Head of caudate nucleus (tissue), 42 donors: ENCODE measurements around the gene C12orf60.
A peak's percentile ranks its signal among the peaks of the same experiment; 100 is the strongest.

Source experiments
- DNase-seq, 42 donors: peaks; one replicate each; pipeline versions ENCODE4 v3.0.0 to v3.0.0-alpha.2; 2020 to 2021; ENCODE audit warnings: mixed read lengths in 7 of 42
- intact Hi-C: fragments of 100-400 bp; cut with DNase I; formaldehyde crosslinking; loops from one replicate; pipeline ENCODE4 v1.15.0; 2022

The C12orf60 gene

GRCh38 chr12:14825256-14825655 is 21.8 kb downstream of the C12orf60 start:
- no peak for DNase-seq
- intact Hi-C loops, result no loop called here

DNA sequence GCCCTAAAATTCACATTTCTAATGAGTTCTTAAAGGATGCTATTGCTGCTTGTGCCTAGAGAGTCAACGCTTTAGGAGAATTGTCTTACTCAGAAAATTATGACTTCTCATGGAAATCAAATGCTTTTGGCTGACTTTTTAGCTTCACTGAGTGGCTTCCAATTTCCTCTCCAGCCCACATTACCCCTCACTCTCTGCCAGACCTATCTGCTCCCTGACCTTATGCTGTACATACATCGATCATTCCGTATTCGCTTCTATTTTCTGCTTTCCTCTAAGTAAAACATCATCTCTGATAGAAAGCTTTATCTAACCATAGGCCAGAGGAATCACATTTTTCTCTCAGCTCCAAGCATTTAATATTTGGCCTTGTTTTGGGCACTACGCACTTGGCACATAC is 23.0 kb downstream of the C12orf60 start:
- intact Hi-C loops, result no loop called here
- no peak for DNase-seq

- DNase-seq, result no peak
- intact Hi-C loops, result no loop called here
Observed at GRCh38 chr12:14827043-14827442, 23.6 kb downstream of the C12orf60 start.

DNA sequence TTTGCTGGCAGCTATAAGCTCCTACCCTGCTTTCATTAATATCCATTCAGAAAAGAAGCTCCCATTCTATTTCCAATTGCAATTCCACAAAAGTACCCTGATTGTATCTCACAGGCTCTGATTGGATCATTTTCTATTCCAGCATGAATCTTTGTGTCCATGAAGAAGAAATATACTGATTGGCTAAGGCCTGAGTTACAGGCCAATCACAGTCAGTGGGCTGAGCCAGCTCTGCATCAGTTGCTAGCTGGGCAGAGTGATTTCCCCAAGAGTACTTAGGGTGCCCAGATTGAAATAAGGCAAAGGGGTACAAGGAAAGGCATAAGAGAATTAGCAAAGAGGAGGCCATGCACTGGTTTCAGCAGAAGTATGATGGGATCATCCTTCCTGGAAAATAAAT is 25.4 kb downstream of the C12orf60 start:
- peak in 19 of 42 donors; percentile 1 to 59 (median 16) for DNase-seq
- intact Hi-C loops, result no loop called here

- DNase-seq, result no peak
- intact Hi-C loops, result no loop called here
Observed at GRCh38 chr12:14833336-14833735, 29.9 kb downstream of the C12orf60 start.

DNA sequence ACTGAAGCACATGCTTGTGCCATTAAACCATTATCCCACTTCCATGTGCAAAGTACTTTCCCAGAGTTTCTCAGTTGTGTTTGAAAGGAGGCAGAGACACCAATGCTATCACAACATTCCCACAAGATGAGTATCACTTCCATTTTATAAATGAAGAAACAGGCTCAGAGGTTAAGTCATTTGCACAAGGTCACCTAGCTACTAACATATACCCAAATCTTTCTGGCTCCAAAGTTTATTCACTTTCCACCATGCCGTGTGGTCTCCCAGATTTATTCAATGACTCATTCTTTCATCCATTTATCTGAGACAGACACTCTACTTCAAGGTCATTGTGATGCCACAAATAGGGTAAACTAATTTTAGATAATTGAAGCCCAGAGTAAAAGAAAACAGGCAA is 30.5 kb downstream of the C12orf60 start:
- no peak for DNase-seq
- intact Hi-C loops, result no loop called here

GRCh38 chr12:14834509-14834908 is 31.0 kb downstream of the C12orf60 start:
- intact Hi-C loops, result no loop called here

GRCh38 chr12:14836336-14837210 is 33.1 kb downstream of the C12orf60 start:
- DNase-seq, result no peak
- intact Hi-C loops, result no loop called here

More at GRCh38 chr12:14834509-14834908, 31.0 kb downstream of the C12orf60 start:
- peak in 1 of 42 donors; percentile 12 for DNase-seq

- no peak for DNase-seq
- intact Hi-C loops, result no loop called here
Observed at GRCh38 chr12:14839262-14839661, 35.8 kb downstream of the C12orf60 start.

DNA sequence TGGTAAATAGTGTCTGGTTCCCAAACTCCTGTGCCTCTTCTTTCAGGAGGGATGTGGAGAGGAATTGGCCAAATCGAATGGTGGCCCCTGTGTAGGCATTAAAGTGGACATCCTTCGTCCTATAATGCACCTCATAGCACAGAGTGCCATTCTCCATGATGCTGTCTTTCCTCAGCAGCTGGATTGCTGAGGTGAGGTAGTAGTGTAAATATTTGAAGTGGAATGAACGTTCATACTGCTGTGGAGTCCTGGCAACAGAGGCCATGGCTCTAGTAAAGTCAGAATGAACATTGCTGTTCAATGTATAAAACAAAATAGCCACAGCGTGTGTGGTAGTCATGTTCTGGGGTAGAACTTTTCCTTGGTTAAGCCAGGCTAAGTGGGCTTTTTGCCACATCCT is 37.1 kb downstream of the C12orf60 start:
- DNase-seq, result no peak
- intact Hi-C loops, result loop anchor here (5.0 kb wide), 1 partner anchor 157 kb away; no protein-coding TSS in a partner anchor

GRCh38 chr12:14841761-14842160 is 38.3 kb downstream of the C12orf60 start:
- intact Hi-C loops, result loop anchor here (5.0 kb wide), 1 partner anchor 156 kb away; no protein-coding TSS in a partner anchor
- DNase-seq, result no peak

GRCh38 chr12:14842315-14842714 is 38.8 kb downstream of the C12orf60 start:
- intact Hi-C loops, result loop anchor here (5.0 kb wide), 1 partner anchor 155 kb away; no protein-coding TSS in a partner anchor

DNA sequence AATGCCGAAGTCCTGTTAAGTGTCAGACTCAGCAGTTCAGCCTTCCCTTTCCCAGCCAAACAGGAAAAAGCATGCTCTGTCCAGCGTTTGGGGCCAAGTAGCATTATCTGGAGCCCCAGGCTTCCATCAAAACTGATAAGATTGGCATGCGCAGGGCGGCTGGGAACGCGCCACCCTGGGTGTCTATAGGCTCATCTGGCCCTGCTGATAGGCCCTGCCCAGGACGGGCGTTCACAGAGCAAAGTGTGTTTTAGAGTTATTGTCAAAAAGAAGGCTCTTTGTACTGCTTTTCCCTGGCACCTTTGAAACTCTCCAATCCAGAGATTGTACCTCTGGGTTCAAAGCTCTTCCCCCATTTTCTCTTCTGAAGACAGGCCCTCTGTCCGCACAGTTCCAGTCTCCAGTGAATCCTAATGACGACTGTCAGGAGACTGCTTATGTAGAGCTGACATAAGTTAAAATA is 40.0 kb downstream of the C12orf60 start, which contains the start of gene ART4:
ART4 (minus strand) TSS at position 102 of the 463 bp plus-strand sequence. CDS start 413 bp downstream, outside the sequence.
- intact Hi-C loops, result loop anchor here (5.0 kb wide), 1 partner anchor 154 kb away; no protein-coding TSS in a partner anchor
- no peak for DNase-seq

More at GRCh38 chr12:14842315-14842714, 38.8 kb downstream of the C12orf60 start:
- DNase-seq, result no peak

DNA sequence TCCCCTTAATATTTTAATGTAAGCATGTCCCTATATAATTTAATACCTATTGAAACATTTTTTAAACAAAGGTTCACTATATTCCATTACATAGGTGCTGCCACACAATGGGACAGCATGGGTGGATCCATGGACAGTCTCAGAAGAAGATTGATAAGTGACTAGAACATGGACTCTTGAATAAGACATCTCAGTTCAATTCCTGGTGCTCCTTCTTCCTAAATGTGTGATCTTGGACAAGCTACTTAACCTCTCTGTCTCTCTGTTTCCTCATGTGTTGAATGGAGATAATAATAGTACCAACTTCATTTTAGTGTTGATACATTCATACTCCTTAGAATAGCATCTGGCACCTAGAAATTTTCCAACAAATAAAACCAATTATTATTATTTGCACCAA is 40.9 kb downstream of the C12orf60 start:
- intact Hi-C loops, result loop anchor here (5.0 kb wide), 1 partner anchor 153 kb away; no protein-coding TSS in a partner anchor

GRCh38 chr12:14845350-14845750 is 41.9 kb downstream of the C12orf60 start:
- peak in 30 of 42 donors; percentile 12 to 78 (median 48) for DNase-seq
- intact Hi-C loops, result no loop called here

More for the DNA sequence above, 40.9 kb downstream of the C12orf60 start:
- no peak for DNase-seq

DNA sequence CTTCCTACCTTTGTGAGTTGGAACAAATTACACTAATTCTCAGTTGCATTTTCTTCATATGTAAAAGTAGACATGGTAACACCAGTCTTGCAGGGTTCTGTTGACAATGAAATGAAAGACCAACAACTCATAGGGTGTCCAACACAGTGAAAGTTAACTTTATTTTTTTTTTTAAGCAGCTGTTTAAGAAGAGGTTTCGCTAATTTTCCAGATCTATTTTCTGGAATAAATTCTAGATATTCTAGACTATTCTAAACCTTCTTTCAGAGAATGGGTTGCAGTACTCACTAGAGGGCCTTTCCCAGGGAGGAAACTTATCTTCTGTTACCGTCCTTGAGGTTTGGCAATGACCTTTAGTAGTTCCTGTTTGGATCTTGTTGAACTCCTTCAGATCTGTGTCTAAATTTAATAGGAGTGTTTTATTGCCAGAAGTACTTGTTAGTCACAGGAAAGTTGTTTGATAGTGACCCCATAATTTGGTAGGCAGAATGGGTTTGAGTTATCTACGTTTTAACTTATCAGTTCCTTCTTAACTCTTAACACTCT is 42.6 kb downstream of the C12orf60 start:
- intact Hi-C loops, result no loop called here
- DNase-seq, result no peak

GRCh38 chr12:14846876-14847580 is 43.6 kb downstream of the C12orf60 start:
- no peak for DNase-seq
- intact Hi-C loops, result no loop called here

GRCh38 chr12:14849661-14850060 is 46.2 kb downstream of the C12orf60 start:
- DNase-seq, result peak in 4 of 42 donors; percentile 6 to 39 (median 13)
- intact Hi-C loops, result no loop called here

- DNase-seq, result no peak
- intact Hi-C loops, result no loop called here
Observed at GRCh38 chr12:14850929-14851663, 47.6 kb downstream of the C12orf60 start.
